Renal pelvis (tissue), 12 donors: Measurements from ENCODE around the gene CLTRN. TPM values are rescaled to one million over a fixed set of nuclear protein-coding genes. Genes with fewer than 3 reads are reported as not detected.
"Not testable (repeated sequence)": the region's sequence is repeated elsewhere in the genome, so short reads cannot be mapped to it uniquely, and the experiment has no call there.

Experiments
- DNase-seq: peaks from one replicate; pipeline ENCODE4 v3.0.0-alpha.2; 2013
- long read RNA-seq, 16 experiments: transcript quantifications; one replicate each; lab custom pipeline, GENCODE V29; 2026
- polyA plus RNA-seq, 3 donors: library from polyadenylated mRNA; unstranded; fragments of 120-200 nt; gene quantifications; one replicate each; pipeline ENCODE4 v1.2.1, GENCODE V29; 2013; ENCODE audit not compliant: insufficient read length in 3 of 3

The CLTRN gene, protein sequence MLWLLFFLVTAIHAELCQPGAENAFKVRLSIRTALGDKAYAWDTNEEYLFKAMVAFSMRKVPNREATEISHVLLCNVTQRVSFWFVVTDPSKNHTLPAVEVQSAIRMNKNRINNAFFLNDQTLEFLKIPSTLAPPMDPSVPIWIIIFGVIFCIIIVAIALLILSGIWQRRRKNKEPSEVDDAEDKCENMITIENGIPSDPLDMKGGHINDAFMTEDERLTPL
- 10 to 100 TPM; 18.8 to 20.8 (median 20.8) TPM for polyA plus RNA-seq
- long read RNA-seq, donor 1, transcript CLTRN-201 (6 exons, 1,578 nt), result major isoform, 10 of 10 reads
- long read RNA-seq, donor 1, partial matches to known transcripts, result 0 of 10 reads
- long read RNA-seq, donor 1, other reads (novel, unspliced or antisense), result 0 of 10 reads
- long read RNA-seq, donor 2, transcript CLTRN-201 (6 exons, 1,578 nt), result major isoform, 15 of 15 reads
- long read RNA-seq, donor 2, partial matches to known transcripts, result 0 of 15 reads
- long read RNA-seq, donor 2, other reads (novel, unspliced or antisense), result 0 of 15 reads
- long read RNA-seq, donor 3, transcript CLTRN-201 (6 exons, 1,578 nt), result major isoform, 8 of 8 reads
- long read RNA-seq, donor 3, partial matches to known transcripts, result 0 of 8 reads
- long read RNA-seq, donor 3, other reads (novel, unspliced or antisense), result 0 of 8 reads
- long read RNA-seq, donor 4, transcript CLTRN-201 (6 exons, 1,578 nt), result major isoform, 13 of 13 reads
- long read RNA-seq, donor 4, partial matches to known transcripts, result 0 of 13 reads
- long read RNA-seq, donor 4, other reads (novel, unspliced or antisense), result 0 of 13 reads
- long read RNA-seq, donor 5, transcript CLTRN-201 (6 exons, 1,578 nt), result major isoform, 12 of 12 reads
- long read RNA-seq, donor 5, partial matches to known transcripts, result 0 of 12 reads
- long read RNA-seq, donor 5, other reads (novel, unspliced or antisense), result 0 of 12 reads
- long read RNA-seq, donor 6, transcript CLTRN-201 (6 exons, 1,578 nt), result major isoform, 7 of 7 reads
- long read RNA-seq, donor 6, partial matches to known transcripts, result 0 of 7 reads
- long read RNA-seq, donor 6, other reads (novel, unspliced or antisense), result 0 of 7 reads
- long read RNA-seq, donor 7, transcript CLTRN-201 (6 exons, 1,578 nt), result major isoform, 7 of 7 reads
- long read RNA-seq, donor 7, partial matches to known transcripts, result 0 of 7 reads
- long read RNA-seq, donor 7, other reads (novel, unspliced or antisense), result 0 of 7 reads
- long read RNA-seq, donor 8, result 0 reads
- long read RNA-seq, donor 9, transcript CLTRN-201 (6 exons, 1,578 nt), result major isoform, 16 of 28 reads
- long read RNA-seq, donor 9, partial matches to known transcripts, result 12 of 28 reads
- long read RNA-seq, donor 9, other reads (novel, unspliced or antisense), result 0 of 28 reads
- long read RNA-seq, donor 10, transcript CLTRN-201 (6 exons, 1,578 nt), result major isoform, 9 of 9 reads
- long read RNA-seq, donor 10, partial matches to known transcripts, result 0 of 9 reads
- long read RNA-seq, donor 10, other reads (novel, unspliced or antisense), result 0 of 9 reads
- long read RNA-seq, donor 11, transcript CLTRN-201 (6 exons, 1,578 nt), result major isoform, 6 of 6 reads
- long read RNA-seq, donor 11, partial matches to known transcripts, result 0 of 6 reads
- long read RNA-seq, donor 11, other reads (novel, unspliced or antisense), result 0 of 6 reads
- long read RNA-seq, donor 12, transcript CLTRN-201 (6 exons, 1,578 nt), result major isoform, 20 of 20 reads
- long read RNA-seq, donor 12, partial matches to known transcripts, result 0 of 20 reads
- long read RNA-seq, donor 12, other reads (novel, unspliced or antisense), result 0 of 20 reads
- long read RNA-seq, donor 13, transcript CLTRN-201 (6 exons, 1,578 nt), result major isoform, 6 of 12 reads
- long read RNA-seq, donor 13, partial matches to known transcripts, result 6 of 12 reads
- long read RNA-seq, donor 13, other reads (novel, unspliced or antisense), result 0 of 12 reads
- long read RNA-seq, donor 14, transcript CLTRN-201 (6 exons, 1,578 nt), result major isoform, 12 of 12 reads
- long read RNA-seq, donor 14, partial matches to known transcripts, result 0 of 12 reads
- long read RNA-seq, donor 14, other reads (novel, unspliced or antisense), result 0 of 12 reads
- long read RNA-seq, donor 15, partial matches to known transcripts, result 0 of 3 reads
- long read RNA-seq, donor 15, other reads (novel, unspliced or antisense), result 0 of 3 reads
- long read RNA-seq, donor 16, transcript CLTRN-201 (6 exons, 1,578 nt), result major isoform, 18 of 18 reads
- long read RNA-seq, donor 16, partial matches to known transcripts, result 0 of 18 reads
- long read RNA-seq, donor 16, other reads (novel, unspliced or antisense), result 0 of 18 reads

DNA sequence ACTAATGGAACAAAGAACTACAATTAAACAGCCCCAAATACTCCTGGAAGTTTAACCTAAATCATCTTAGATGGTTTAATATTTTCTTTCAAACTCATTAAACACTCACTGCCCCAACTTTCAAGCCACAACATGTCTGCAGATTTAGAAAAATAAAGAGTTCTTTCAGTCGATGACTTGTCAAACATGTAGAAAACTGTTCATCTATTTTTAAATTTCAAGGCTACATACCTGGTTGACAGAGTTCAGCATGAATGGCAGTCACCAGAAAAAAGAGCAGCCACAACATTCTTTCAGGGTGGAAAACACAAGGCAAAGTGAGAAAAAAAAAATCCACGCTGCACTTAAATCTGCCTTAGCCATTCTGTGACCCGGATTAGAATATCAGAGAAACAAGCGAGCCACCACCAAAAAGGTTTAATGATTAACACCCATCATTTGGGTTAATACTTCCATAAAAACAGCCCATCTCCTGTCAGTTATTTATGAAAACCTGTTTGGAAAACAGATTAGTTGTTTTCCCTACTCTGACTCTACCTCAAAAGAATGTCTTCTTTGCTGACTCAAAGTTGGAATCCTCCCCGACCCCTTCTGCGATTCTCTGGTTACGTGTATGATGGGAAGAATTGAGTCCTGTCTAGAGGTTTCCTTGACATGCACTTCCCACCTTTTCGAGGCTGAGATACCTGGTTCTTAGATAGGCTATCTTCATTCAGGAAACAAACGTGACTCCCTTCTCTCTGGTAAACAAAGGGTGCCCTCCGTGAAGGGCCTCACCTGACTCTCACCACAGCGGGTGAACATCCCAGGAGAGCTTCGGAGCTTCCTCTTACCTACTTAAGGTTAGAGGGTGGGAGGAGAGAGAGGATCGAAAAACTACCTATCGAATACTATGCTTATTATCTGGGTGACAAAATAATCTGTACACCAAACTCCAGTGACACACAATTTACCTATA is at the start of gene CLTRN:
CLTRN (minus strand) TSS at position 319 of the 958 bp plus-strand sequence; CDS start at position 289, 30 bp downstream.
- no peak for DNase-seq

DNA sequence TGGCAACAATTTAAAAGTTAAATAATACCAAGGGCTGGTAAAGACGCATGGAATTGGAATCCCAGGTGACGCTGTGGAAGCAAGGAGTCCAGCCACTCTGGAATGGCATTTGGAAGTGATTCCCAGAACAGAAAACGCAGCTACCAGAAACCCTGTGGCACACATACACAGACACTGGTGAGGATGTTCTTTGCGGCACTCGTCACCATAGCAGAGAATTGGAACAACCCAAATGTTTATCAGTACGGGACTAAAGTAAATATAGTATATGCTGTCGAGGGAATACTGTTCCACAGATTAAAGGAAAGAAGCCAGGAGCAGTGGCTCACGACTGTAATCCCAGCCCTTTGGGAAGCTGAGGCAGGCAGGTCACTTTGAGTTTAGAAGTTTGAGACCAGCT is 39.7 kb upstream of the CLTRN start:
- DNase-seq, result not testable (repeated sequence)

DNA sequence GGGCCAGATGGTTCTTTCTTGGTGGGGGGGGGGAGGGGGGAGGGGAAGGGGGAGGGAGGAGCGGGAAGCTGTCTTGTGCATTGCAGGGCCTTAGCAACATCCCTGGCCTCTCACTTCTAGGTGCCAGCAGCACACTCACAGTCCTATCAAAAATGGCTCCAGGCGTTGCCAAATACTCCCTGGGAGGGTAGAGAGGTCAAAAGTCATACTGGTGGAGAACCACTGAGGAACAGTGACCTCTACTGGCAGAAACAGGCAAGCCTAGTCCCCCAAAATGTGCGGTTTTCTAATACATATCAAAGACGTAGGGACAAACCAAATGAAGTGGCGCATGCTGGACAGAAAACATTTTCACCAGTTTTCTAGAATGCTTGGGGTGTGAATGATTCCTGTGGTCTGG is 39.2 kb upstream of the CLTRN start:
- not testable (repeated sequence) for DNase-seq

DNA sequence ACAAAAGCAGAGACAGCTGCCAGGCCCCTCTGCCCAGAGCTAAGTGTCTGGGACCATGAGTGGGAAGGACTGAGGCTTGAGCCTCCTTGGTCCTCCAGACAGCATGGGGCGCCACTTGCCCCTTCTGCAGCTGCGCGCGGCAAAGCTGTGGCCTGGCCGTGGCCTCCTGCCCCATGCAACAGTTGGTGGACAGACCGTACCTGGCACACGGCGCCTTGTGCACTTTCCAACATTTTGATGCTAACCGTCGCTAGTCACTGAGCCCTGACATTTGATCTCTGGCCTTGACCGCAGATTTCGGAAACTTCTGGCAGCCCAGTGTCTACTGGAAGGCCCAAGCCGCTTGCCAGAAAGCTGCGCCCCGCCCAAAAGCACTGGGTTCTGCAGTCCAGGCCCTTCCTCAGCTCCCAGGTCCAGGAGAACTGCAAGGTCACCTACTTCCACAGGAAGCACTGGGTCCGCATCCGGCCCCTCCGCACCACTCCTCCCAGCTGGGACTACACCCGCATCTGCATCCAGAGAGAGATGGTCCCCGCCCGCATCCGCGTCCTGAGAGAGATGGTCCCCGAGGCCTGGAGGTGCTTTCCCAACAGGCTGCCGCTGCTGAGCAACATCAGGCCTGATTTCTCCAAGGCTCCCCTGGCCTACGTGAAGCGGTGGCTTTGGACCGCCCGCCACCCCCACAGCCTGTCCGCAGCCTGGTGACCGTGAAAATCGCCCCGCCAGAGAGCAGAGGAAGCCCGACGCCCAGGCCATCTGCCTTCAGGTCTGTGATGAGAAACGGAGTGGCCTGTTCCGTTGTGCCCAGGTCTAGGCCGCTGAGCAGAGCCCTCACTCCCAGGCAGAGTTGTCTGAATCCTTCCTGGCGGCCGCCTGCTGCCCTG is 38.1 kb upstream of the CLTRN start:
- DNase-seq, result no peak

DNA sequence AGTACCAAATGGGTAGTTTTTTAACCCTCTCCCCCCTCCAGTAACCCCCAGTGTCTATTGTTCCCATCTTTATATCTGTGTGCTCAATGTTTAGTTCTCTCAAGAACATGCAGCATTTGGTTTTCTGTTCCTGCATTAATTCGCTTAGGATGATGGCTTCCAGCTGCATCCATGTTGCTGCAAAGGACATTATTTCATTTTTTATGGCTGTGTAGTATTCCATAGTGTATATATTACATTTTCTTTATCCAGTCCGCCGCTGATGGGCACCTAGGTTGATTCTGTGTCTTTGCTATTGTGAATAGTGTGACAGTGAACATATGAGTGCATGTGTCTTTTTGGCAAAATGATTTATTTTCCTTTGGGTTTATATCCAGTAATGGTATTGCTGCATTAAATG is 31.9 kb upstream of the CLTRN start:
- no peak for DNase-seq

DNA sequence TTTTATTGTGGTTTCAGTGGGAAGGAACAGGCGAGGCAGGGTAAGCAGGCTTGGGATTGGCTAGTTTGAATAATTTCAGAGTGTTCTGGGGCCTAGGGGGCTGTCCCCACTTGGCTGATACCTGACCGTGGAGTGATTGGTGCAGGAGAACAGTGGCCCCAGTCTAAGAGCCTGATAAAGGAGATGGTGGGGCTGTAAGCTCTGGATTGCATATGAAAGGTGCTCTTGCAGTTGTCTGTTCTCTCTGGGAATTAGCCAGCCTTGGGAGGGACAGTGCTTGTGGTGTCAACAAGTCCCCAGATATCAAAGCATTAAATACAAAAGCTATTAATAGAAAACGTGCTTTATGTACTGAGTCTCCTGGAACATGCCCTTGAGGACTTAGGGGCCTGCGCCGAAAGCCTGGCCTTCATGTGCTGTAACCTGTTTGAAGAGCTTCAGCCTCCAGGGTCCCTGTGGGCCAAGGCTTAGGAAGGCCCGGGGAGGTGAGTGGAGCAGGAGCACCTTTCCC is 30.4 kb upstream of the CLTRN start:
- DNase-seq, result no peak

DNA sequence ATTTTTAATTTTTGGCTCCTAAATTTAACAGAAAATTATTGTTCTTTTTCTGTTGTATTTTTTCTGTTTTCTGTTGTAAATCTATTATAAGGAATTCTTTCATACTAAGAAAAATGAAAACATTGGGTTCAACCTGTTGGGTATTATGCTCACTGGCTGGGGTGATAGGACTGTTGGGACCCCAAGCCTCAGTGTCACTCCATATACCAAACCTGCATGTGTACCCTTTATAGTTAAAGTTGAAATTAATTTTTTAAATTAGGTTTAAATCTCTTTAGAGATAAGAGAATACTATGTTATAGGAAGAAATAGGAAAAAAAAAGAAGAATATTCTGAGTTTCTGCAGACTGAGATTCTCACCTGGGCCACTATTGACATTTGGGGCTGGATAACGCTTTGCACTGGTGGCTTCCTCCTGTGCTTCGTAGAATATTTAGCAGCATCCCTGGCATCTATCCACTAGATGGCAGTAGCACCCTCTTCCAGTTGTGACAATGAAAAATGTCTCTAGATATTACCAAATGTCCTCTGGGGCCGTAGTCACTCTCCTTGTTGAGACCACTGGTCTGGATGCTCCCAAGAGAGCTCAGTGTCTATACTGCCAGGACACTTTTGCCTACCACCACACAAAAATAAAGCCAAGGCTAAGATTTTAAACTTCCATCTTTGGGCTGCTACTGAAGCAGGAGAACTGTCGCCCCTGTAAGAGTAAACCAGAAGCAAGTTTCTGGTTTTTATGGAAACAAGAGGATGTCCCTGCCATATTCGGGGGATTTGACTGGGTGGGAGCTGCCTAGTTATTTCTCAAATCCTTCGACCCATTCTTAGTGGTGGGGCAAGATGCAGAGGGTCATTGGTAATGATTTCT is 22.4 kb upstream of the CLTRN start:
- peak; percentile 44 for DNase-seq

DNA sequence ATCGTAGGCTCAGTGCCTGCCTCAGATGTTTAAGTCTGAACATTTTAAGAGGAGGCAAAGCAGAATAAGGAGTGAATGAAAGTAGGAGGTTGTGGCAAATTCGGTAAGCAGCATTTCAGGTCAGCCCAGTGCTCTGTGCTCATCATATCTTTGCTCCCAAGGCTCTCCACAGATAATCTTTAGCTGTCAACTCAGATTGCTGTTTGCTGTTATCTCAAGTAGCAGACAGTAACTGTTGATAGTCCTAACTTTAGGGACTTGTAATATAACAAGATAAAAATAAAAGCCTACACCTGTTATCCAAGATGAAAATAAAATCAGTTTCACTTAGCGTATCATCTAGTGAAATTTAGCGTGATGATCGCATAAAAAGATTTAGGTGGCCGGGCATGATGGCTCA is 18.6 kb upstream of the CLTRN start:
- no peak for DNase-seq

DNA sequence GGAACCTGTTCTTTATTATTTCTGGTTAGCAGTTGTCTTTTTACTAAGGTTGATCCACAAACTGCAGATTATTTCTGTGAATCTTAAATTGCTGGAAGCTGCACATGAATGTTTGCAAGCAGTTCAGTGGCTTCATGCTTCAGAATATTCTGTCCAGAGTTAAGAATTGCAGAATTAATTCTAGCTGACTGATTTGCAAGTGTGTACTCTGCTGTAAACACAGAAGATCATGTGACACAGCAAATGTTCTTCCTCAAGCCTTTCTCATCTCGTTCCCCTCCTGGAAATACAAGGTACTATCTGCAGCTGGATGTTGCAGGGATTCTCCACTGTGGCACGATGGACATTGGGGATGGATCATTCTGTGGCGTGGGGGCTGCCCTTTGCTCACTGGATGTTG is 16.8 kb upstream of the CLTRN start:
- DNase-seq, result no peak

DNA sequence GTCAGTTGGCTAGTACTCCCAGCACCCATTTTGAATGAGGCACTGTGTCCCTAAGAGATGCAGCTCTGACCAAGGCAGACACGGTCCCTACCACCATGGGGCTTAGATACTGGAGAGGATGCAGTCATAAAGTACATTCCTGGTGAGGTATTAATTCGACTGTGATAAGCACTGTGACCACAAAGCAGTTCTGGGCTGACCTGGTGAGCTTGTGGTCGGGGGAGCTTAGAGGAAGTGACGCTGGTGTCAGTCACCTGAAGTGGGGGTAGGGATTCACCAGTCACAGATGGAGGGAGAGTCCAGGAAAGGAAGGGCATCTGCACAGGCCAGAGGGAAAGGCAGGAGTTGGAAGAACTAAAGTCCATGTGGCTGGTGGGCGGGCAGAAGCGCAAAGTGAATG is 15.8 kb upstream of the CLTRN start:
- DNase-seq, result no peak

DNA sequence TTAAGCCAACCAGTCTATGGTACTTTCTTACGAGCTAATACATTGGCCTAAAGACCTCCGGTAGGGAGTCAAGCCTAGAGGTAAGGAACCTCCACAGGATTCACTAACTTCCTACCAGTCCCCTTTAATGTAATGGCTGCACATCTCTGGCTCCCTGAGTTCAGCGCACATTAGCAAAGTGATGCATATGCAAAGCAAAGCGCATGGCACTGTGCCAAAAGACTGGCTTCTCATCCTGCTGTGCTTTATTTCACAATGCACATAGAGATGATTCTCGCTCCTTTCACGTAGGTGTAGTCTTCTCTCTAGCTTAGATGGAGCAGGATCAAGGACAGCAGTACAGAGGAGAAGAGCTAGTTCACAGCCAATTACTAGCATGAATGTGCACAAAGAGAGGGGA is 14.6 kb upstream of the CLTRN start:
- no peak for DNase-seq

DNA sequence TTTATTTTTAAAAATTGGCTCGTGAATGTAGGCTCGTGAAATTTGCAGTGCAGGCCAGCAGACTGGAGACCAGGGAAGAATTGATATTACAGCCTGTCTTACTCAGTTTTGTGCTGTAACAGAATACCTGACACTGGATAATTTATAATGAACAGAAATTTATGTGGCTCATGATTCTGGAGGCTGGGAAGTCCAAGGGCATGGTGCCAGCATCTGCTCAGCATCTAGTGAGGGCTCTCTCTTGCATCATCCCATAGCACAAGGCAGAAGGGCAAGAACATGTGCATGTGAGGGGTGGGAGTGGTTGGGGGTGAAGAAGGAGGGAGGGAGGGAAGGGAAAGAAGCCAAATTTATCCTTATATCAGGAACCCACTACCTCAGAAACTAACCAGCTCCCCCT is 13.7 kb upstream of the CLTRN start:
- DNase-seq, result no peak

DNA sequence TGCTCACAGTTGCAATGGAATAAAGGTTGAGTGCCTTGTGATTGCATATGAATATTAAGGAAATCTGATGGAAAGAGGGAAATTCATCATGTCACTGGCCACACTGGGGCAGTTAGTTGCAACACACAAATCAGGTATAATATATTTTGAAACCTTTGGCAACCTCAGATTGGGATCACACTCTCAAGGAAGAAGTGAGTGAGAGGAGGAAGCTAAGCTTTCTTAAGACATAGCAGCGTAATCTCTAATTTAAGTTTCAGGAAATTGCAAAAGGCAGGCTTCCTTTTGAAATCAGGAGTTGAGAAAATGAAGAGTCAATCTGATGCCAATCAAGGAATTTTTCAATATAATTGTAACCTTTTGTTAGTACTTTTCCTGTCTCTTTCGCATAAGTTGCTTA is 12.3 kb upstream of the CLTRN start:
- no peak for DNase-seq

DNA sequence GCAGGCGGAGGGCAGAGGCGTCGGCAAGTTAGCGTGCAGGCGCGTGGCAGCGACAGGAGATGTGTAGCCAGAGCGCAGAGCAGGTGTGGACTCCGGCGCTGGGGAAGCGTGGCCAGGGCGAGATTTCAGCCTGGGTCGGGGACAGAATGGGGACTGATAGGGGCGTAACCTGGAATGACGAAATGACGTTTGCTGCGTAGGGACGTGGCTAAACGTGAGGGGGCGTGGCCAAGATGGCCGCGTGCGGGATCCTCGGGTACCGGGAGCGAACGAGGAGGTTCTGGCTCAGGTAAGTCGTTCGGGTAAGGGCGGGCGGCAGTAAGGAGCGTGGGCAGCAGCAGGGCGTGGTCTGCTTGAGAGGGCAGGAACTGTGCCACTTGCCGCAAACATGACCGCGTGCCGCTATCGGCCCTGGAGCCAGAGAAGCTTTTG is 10.9 kb upstream of the CLTRN start:
- peak; percentile 86 for DNase-seq

DNA sequence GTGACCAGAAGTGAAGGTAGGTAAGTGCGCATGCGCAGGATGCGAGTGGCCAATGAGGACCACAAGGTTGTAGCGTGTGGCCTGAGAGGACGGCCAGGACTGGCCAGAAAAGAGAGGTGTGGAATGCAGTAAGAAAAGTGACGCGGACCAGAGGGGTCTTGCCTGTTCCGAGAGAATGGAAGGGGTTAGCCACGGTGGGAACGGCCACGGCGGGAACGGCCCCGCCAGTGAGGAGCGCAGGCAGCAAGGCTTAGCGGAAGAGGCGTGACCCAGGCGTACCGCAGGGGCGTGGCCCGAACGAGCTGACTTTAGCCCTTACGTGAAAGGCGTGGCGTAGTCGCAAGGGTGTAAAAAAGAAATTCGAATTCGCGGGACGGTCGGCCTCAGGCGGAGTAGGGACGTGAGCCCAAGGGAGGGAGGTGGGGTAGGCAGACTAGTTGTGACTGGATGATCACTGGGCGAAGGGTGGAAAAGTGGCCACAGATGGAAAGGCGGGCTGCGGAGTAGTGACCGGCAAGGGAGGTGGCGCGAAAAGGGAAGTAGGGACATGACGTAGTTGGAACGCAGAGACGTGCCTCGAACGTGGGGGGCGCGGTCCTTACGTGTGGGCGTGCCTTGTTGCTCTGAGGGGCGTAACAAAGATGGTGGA is 10.4 kb upstream of the CLTRN start:
- peak; percentile 96 for DNase-seq

DNA sequence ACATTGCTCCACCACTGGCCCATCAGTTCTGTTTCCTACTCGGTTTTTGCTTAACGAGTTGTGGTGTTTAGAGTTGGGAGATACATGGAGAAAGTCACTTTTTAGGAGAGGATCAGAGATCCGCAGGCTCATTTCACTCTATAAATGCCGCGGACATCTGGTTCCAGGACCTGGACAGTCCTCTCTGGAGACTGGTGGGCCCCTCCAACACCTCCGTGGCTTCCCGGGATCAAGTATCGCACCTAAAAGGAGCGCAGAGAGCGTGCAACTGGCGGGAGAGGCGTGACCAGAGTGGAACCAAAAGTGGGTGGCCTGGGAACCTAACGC is 9.9 kb upstream of the CLTRN start:
- no peak for DNase-seq
